HEK293 (cell line): ENCODE results near the gene CENPH.

Experiments
- TCF7L2 ChIP-seq: IDR thresholded peaks from 2 replicates; pipeline ENCODE4 v1.6.1; 2011; ENCODE audit warnings: low read depth, mild to moderate bottlenecking, inconsistent platforms, low read length, moderate library complexity, borderline replicate concordance
- YY1 ChIP-seq: fragments of 450-650 bp; formaldehyde crosslinking; IDR thresholded peaks from 2 replicates; pipeline ENCODE4 v1.5.1; 2018; ENCODE audit warnings: missing biosample characterization, missing genetic modification characterization
- ZNF114 ChIP-seq: fragments of 450-650 bp; formaldehyde crosslinking; IDR thresholded peaks from 2 replicates; pipeline ENCODE4 v1.5.0; 2017; ENCODE audit warnings: missing biosample characterization, missing genetic modification characterization
- ZNF133 ChIP-seq: fragments of 450-650 bp; formaldehyde crosslinking; IDR thresholded peaks from 2 replicates; pipeline ENCODE4 v1.5.1; 2016; ENCODE audit warnings: missing biosample characterization, missing genetic modification characterization
- ZNF391 ChIP-seq: fragments of 450-650 bp; formaldehyde crosslinking; IDR thresholded peaks from 2 replicates; pipeline ENCODE4 v1.5.1; 2016; ENCODE audit warnings: low read depth, missing biosample characterization, missing genetic modification characterization, borderline replicate concordance
- ZNF776 ChIP-seq: fragments of 450-650 bp; formaldehyde crosslinking; IDR thresholded peaks from 2 replicates; pipeline ENCODE4 v1.5.0; 2017; ENCODE audit warnings: missing biosample characterization, missing genetic modification characterization, borderline replicate concordance
- ZNF791 ChIP-seq: fragments of 450-650 bp; formaldehyde crosslinking; IDR thresholded peaks from 2 replicates; pipeline ENCODE4 v1.5.1; 2016; ENCODE audit warnings: missing biosample characterization, missing genetic modification characterization
- TF ChIP-seq, protein P1 (sequence below): fragments of 450-650 bp; formaldehyde crosslinking; IDR thresholded peaks from 2 replicates; pipeline ENCODE4 v1.5.1; 2016; ENCODE audit warnings: missing biosample characterization, missing genetic modification characterization

DNA sequence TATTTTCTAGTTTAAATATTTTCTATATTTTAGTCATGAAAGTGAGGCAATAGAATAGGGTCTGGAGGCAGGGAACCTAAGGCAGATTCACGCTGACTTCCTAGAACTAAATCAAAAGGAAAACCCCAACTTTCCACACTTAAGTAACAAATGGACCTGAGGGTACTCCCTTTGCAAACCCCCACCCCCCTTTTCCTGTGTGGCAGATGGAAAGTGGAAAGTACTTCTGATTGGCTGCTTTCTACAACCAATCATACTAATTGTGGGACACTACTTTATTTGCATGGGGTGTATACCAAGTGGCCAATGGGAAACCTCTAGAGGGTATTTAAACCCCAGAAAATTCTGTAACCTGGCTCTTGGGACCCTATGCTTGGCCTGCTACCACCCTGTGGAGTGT, 4.8 kb upstream of the CENPH start:
- TF ChIP-seq, protein P1, sequence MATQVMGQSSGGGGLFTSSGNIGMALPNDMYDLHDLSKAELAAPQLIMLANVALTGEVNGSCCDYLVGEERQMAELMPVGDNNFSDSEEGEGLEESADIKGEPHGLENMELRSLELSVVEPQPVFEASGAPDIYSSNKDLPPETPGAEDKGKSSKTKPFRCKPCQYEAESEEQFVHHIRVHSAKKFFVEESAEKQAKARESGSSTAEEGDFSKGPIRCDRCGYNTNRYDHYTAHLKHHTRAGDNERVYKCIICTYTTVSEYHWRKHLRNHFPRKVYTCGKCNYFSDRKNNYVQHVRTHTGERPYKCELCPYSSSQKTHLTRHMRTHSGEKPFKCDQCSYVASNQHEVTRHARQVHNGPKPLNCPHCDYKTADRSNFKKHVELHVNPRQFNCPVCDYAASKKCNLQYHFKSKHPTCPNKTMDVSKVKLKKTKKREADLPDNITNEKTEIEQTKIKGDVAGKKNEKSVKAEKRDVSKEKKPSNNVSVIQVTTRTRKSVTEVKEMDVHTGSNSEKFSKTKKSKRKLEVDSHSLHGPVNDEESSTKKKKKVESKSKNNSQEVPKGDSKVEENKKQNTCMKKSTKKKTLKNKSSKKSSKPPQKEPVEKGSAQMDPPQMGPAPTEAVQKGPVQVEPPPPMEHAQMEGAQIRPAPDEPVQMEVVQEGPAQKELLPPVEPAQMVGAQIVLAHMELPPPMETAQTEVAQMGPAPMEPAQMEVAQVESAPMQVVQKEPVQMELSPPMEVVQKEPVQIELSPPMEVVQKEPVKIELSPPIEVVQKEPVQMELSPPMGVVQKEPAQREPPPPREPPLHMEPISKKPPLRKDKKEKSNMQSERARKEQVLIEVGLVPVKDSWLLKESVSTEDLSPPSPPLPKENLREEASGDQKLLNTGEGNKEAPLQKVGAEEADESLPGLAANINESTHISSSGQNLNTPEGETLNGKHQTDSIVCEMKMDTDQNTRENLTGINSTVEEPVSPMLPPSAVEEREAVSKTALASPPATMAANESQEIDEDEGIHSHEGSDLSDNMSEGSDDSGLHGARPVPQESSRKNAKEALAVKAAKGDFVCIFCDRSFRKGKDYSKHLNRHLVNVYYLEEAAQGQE (tag by site-specific recombination) = no peak
- TF ChIP-seq TCF7L2 = no peak
- TF ChIP-seq ZNF133 (tag by site-specific recombination) = no peak
- TF ChIP-seq ZNF114 (tag by site-specific recombination) = no peak
- no peak for TF ChIP-seq ZNF776
- no peak for TF ChIP-seq YY1 (tag by site-specific recombination)
- TF ChIP-seq ZNF791 (tag by site-specific recombination) = no peak
- TF ChIP-seq ZNF391 (tag by site-specific recombination) = no peak
